H9 (cell line): Measurements from ENCODE around the gene UBALD2. TPM values are rescaled to one million over a fixed set of nuclear protein-coding genes. Genes with fewer than 3 reads are reported as not detected.

Source experiments
- DNase-seq: peaks from one replicate; pipeline ENCODE4 v3.0.0-alpha.2; 2017
- H2AFZ ChIP-seq: one replicate; pipeline ENCODE4 v1.6.1; 2013; ENCODE audit warnings: mild to moderate bottlenecking, low read length, control low read depth, moderate library complexity
- H2AK5ac ChIP-seq: 2 replicates; pipeline ENCODE4 v1.6.1; 2013; ENCODE audit warnings: low read length, control low read depth, mixed read lengths; ENCODE audit not compliant: insufficient read length
- H2BK120ac ChIP-seq: one replicate; pipeline ENCODE4 v1.6.1; 2013; ENCODE audit warnings: low read depth, mild to moderate bottlenecking, low read length, control low read depth, inconsistent platforms; ENCODE audit not compliant: poor library complexity, severe bottlenecking
- H2BK12ac ChIP-seq: 2 replicates; pipeline ENCODE4 v1.6.1; 2013; ENCODE audit warnings: low read length, control low read depth, mixed read lengths, low read depth; ENCODE audit not compliant: insufficient read length
- H2BK15ac ChIP-seq: 2 replicates; pipeline ENCODE4 v1.6.1; 2013; ENCODE audit warnings: low read depth, low read length, control low read depth
- H2BK20ac ChIP-seq: one replicate; pipeline ENCODE4 v1.6.1; 2013; ENCODE audit warnings: low read depth, mild to moderate bottlenecking, low read length, control low read depth, inconsistent platforms; ENCODE audit not compliant: poor library complexity, severe bottlenecking
- H2BK5ac ChIP-seq: 2 replicates; pipeline ENCODE4 v1.6.1; 2013; ENCODE audit warnings: low read length, control low read depth, mixed read lengths; ENCODE audit not compliant: insufficient read length
- H3K14ac ChIP-seq: 2 replicates; pipeline ENCODE4 v1.6.1; 2013; ENCODE audit warnings: low read length, control low read depth; ENCODE audit not compliant: insufficient read depth
- H3K18ac ChIP-seq: 2 replicates; pipeline ENCODE4 v1.6.1; 2013; ENCODE audit warnings: low read depth, mild to moderate bottlenecking, mixed read lengths, low read length, control low read depth; ENCODE audit not compliant: insufficient read length
- H3K23ac ChIP-seq: 2 replicates; pipeline ENCODE4 v1.6.1; 2013; ENCODE audit warnings: low read length, control low read depth, mixed read lengths, low read depth; ENCODE audit not compliant: insufficient read length
- H3K23me2 ChIP-seq: 2 replicates; pipeline ENCODE4 v1.6.1; 2013; ENCODE audit warnings: low read depth, mild to moderate bottlenecking, mixed read lengths, low read length, control low read depth; ENCODE audit not compliant: insufficient read length, poor library complexity, severe bottlenecking
- H3K27ac ChIP-seq: 2 replicates; pipeline ENCODE4 v1.5.1; 2013; ENCODE audit warnings: low read length, control low read depth, mixed read lengths, low read depth; ENCODE audit not compliant: insufficient read length
- H3K27me3 ChIP-seq: 2 replicates; pipeline ENCODE4 v1.6.1; 2013; ENCODE audit warnings: low read length, control low read depth, inconsistent platforms; ENCODE audit not compliant: insufficient read depth
- H3K4ac ChIP-seq: 2 replicates; pipeline ENCODE4 v1.6.1; 2013; ENCODE audit warnings: low read depth, mild to moderate bottlenecking, control low read depth, inconsistent platforms, low read length, moderate library complexity
- H3K4me1 ChIP-seq: 2 replicates; pipeline ENCODE4 v1.6.1; 2013; ENCODE audit warnings: low read length, control low read depth, inconsistent platforms; ENCODE audit not compliant: insufficient read depth
- H3K4me2 ChIP-seq: 2 replicates; pipeline ENCODE4 v1.6.1; 2013; ENCODE audit warnings: low read length, control low read depth, mixed read lengths; ENCODE audit not compliant: insufficient read length, insufficient read depth
- H3K56ac ChIP-seq: 2 replicates; pipeline ENCODE4 v1.6.1; 2013; ENCODE audit warnings: low read depth, mild to moderate bottlenecking, mixed read lengths, low read length, control low read depth; ENCODE audit not compliant: insufficient read length
- H3K79me1 ChIP-seq: 2 replicates; pipeline ENCODE4 v1.6.1; 2013; ENCODE audit warnings: low read depth, mild to moderate bottlenecking, moderate library complexity, low read length, control low read depth, inconsistent platforms; ENCODE audit not compliant: insufficient read depth, poor library complexity, severe bottlenecking
- H3K79me2 ChIP-seq: 2 replicates; pipeline ENCODE4 v1.6.1; 2013; ENCODE audit warnings: low read length, control low read depth, inconsistent platforms; ENCODE audit not compliant: insufficient read depth
- H3K9ac ChIP-seq: 2 replicates; pipeline ENCODE4 v1.6.1; 2013; ENCODE audit warnings: low read length, control low read depth, mixed read lengths; ENCODE audit not compliant: insufficient read length; ENCODE audit errors: extremely low read depth
- H3K9me3 ChIP-seq: one replicate; pipeline ENCODE4 v1.6.1; 2013; ENCODE audit warnings: low read depth, low read length, inconsistent platforms; ENCODE audit not compliant: control insufficient read depth
- H3T11ph ChIP-seq: one replicate; pipeline ENCODE4 v1.6.1; 2013; ENCODE audit warnings: mild to moderate bottlenecking, low read length, control low read depth, inconsistent platforms
- H4K20me1 ChIP-seq: one replicate; pipeline ENCODE4 v1.6.1; 2013; ENCODE audit not compliant: control insufficient read depth, insufficient read length, insufficient read depth
- H4K5ac ChIP-seq: 2 replicates; pipeline ENCODE4 v1.6.1; 2013; ENCODE audit warnings: low read depth, mild to moderate bottlenecking, mixed read lengths, low read length, control low read depth; ENCODE audit not compliant: insufficient read length
- H4K8ac ChIP-seq: replicated peaks from 2 replicates; pipeline ENCODE4 v1.6.1; 2013; ENCODE audit warnings: low read length, control low read depth, mixed read lengths, low read depth; ENCODE audit not compliant: insufficient read length
- H4K91ac ChIP-seq: 2 replicates; pipeline ENCODE4 v1.6.1; 2013; ENCODE audit warnings: low read depth, mild to moderate bottlenecking, moderate library complexity, mixed read lengths, low read length, control low read depth; ENCODE audit not compliant: insufficient read length
- H3K27ac Mint-ChIP-seq, 3 experiments: 2 replicates in 2 of 3; 3 replicates in 1 of 3; pipeline ENCODE4 v1.8.0; 2020 to 2021; ENCODE audit warnings: mixed read lengths in 3 of 3, mild to moderate bottlenecking in 1 of 3, moderate library complexity in 1 of 3
- H3K27me3 Mint-ChIP-seq: 2 replicates; pipeline ENCODE4 v1.8.0; 2021; ENCODE audit warnings: low read depth, mild to moderate bottlenecking, moderate library complexity, mixed read lengths
- H3K36me3 Mint-ChIP-seq, 3 experiments: 2 replicates in 2 of 3; 3 replicates in 1 of 3; pipeline ENCODE4 v1.8.0; 2020 to 2021; ENCODE audit warnings: low read depth in 3 of 3, mixed read lengths in 3 of 3; ENCODE audit not compliant: insufficient read depth in 1 of 3
- H3K4me1 Mint-ChIP-seq, 2 experiments: 2 replicates each; pipeline ENCODE4 v1.8.0; 2020; ENCODE audit warnings: mixed read lengths in 2 of 2
- H3K4me3 Mint-ChIP-seq, 2 experiments: 2 replicates in 1 of 2; 3 replicates in 1 of 2; pipeline ENCODE4 v1.8.0; 2020 to 2021; ENCODE audit warnings: mild to moderate bottlenecking in 2 of 2, mixed read lengths in 2 of 2, moderate library complexity in 1 of 2
- H3K9me3 Mint-ChIP-seq, 2 experiments: 2 replicates in 1 of 2; 3 replicates in 1 of 2; pipeline ENCODE4 v1.8.0; 2020; ENCODE audit warnings: mild to moderate bottlenecking in 2 of 2, mixed read lengths in 2 of 2, moderate library complexity in 1 of 2
- WGBS: extraction: QIAGEN DNeasy Blood & Tissue Kit; methylation state at CpG from one replicate; pipeline ENCODE4 v1.1.7; 2013; ENCODE audit warnings: missing lambda C conversion rate, low lambda C conversion rate, mixed read lengths; ENCODE audit not compliant: insufficient read length; ENCODE audit errors: extremely low coverage; 5-methylcytosine and 5-hydroxymethylcytosine counted together
- total RNA-seq: library from RNA; stranded (reverse); gene quantifications from 2 replicates; pipeline ENCODE4 v1.2.1, GENCODE V29; 2021
- TF ChIP-seq, protein P1 (sequence below): fragments of 200-600 bp; sonication (generic); conservative IDR thresholded peaks from 3 replicates; pipeline ENCODE4 v1.8.0; 2021; ENCODE audit warnings: antibody characterized with exemption, mild to moderate bottlenecking

UBALD2 gene
- total RNA-seq, 1 experiment from 2014 or later, result 25.8 TPM

DNA sequence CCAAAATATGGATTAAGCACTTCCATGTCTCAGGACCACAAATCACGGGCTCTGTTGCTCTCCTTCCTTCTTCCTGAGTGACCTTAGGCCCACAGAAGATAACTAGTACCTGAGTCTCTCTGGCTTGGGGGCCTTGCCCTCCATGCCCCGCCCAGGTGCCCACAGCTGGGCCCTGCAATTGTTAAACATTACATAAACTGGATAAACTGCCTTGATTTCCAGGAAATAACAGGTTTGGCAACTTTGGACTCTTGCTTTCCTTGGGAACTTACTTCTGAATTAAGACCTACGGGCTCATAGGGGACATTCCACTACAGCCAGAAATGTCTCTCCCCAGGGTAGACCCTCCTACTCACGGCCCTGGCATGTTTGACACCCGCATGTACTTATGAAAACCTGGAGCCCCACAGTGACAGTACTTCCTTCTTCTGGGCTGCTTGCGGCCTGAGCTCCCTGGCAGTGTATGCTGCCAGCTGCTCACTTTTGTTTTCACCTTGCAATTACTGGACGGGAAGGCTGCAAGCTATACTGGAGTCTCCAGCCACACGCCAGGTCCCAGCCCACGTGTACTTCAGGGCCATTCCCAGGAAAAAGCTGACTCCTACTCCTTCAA is 2.3 kb upstream of the UBALD2 start:
- no peak overlapping the region for H2BK12ac ChIP-seq
- H3K27ac ChIP-seq, result no peak overlapping the region
- no peak overlapping the region for H3T11ph ChIP-seq
- peaks cover 7% of the 10 kb centered on the region for H3K79me1 ChIP-seq
- peaks cover 25 to 33% of the 10 kb centered on the region in 2 experiments for H3K4me1 Mint-ChIP-seq
- H2BK20ac ChIP-seq, result no peak overlapping the region
- H3K23ac ChIP-seq, result no peak overlapping the region
- H3K4me2 ChIP-seq, result no peak overlapping the region
- no CpG with 5 or more reads among the region's 9 CpGs for WGBS
- no peak overlapping the region for H4K91ac ChIP-seq
- no peak overlapping the region for H3K18ac ChIP-seq
- H3K23me2 ChIP-seq, result peaks cover 4% of the 10 kb centered on the region
- TF ChIP-seq, protein P1, sequence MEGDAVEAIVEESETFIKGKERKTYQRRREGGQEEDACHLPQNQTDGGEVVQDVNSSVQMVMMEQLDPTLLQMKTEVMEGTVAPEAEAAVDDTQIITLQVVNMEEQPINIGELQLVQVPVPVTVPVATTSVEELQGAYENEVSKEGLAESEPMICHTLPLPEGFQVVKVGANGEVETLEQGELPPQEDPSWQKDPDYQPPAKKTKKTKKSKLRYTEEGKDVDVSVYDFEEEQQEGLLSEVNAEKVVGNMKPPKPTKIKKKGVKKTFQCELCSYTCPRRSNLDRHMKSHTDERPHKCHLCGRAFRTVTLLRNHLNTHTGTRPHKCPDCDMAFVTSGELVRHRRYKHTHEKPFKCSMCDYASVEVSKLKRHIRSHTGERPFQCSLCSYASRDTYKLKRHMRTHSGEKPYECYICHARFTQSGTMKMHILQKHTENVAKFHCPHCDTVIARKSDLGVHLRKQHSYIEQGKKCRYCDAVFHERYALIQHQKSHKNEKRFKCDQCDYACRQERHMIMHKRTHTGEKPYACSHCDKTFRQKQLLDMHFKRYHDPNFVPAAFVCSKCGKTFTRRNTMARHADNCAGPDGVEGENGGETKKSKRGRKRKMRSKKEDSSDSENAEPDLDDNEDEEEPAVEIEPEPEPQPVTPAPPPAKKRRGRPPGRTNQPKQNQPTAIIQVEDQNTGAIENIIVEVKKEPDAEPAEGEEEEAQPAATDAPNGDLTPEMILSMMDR, result no peak
- H3K36me3 Mint-ChIP-seq, result peaks cover 2% of the 10 kb centered on the region in 3 experiments; a peak in 5 of 7 replicates
- no peak overlapping the region for H3K56ac ChIP-seq
- H3K4me3 Mint-ChIP-seq, result no peak overlapping the region
- H3K27me3 ChIP-seq, result no peaks in the 10 kb centered on the region
- H3K4ac ChIP-seq, result no peak overlapping the region
- H3K79me2 ChIP-seq, result peaks cover 2% of the 10 kb centered on the region; the same call in 1 of the 2 replicates
- H4K20me1 ChIP-seq, result no peaks in the 10 kb centered on the region
- no peaks in the 10 kb centered on the region for H3K9me3 ChIP-seq
- no peak overlapping the region for H2BK120ac ChIP-seq
- H2AFZ ChIP-seq, result no peak overlapping the region
- no peak overlapping the region for H3K14ac ChIP-seq
- H3K27me3 Mint-ChIP-seq, result no peaks in the 10 kb centered on the region
- H3K9ac ChIP-seq, result no peak overlapping the region
- no peaks in the 10 kb centered on the region for H3K9me3 Mint-ChIP-seq
- H2BK15ac ChIP-seq, result no peak overlapping the region
- no peak overlapping the region for H2AK5ac ChIP-seq
- no peak for DNase-seq
- H3K27ac Mint-ChIP-seq, result no peak overlapping the region; a peak in 2 of 7 replicates
- H4K8ac ChIP-seq, result no peak overlapping the region
- peaks cover 5% of the 10 kb centered on the region for H3K4me1 ChIP-seq
- no peak overlapping the region for H4K5ac ChIP-seq
- H2BK5ac ChIP-seq, result no peak overlapping the region
